WERI-Rb-1 (cell line): ENCODE data around the gene L3MBTL2.

Source experiments
- DNase-seq: peaks from one replicate; pipeline ENCODE4 v3.0.0-alpha.2; 2020
- H3K27ac ChIP-seq: fragments of 250-450 bp; sonication (Bioruptor Pico); 2 replicates; pipeline ENCODE4 v1.5.1; 2020; ENCODE audit warnings: mild to moderate bottlenecking, moderate library complexity
- H3K27me3 ChIP-seq: fragments of 250-450 bp; sonication (Bioruptor Pico); 2 replicates; pipeline ENCODE4 v1.5.1; 2021; ENCODE audit warnings: mild to moderate bottlenecking, low read depth, moderate library complexity; ENCODE audit not compliant: insufficient read depth, severe bottlenecking
- H3K36me3 ChIP-seq: fragments of 250-450 bp; sonication (Bioruptor Pico); 2 replicates; pipeline ENCODE4 v1.5.1; 2020; ENCODE audit warnings: mild to moderate bottlenecking, moderate library complexity
- H3K4me3 ChIP-seq: 2 replicates; pipeline ENCODE4 v1.5.1; 2011; ENCODE audit warnings: low read depth, mild to moderate bottlenecking, control low read depth, low read length
- H3K9me3 ChIP-seq: fragments of 250-450 bp; sonication (Bioruptor Pico); 2 replicates; pipeline ENCODE4 v1.5.1; 2021; ENCODE audit warnings: mild to moderate bottlenecking, moderate library complexity; ENCODE audit not compliant: severe bottlenecking
- CTCF ChIP-seq: IDR thresholded peaks from 2 replicates; pipeline ENCODE4 v1.5.1; 2011; ENCODE audit warnings: low read depth, mild to moderate bottlenecking, control low read depth, inconsistent platforms, low read length

L3MBTL2 gene

GRCh38 chr22:41245917-41246499, 40.9 kb downstream of the L3MBTL2 start:
- peak; percentile 51; the same call in 1 of the 2 replicates for TF ChIP-seq CTCF
- Histone ChIP-seq H3K36me3 (peaks cover 49% of the 10 kb centered on the region), H3K27me3 (no peaks in the 10 kb centered on the region)

GRCh38 chr22:41247703-41248102, 42.6 kb downstream of the L3MBTL2 start:
- Histone ChIP-seq H3K36me3 (peaks cover 65% of the 10 kb centered on the region), H3K4me3 (no peak overlapping the region), H3K27ac (no peak overlapping the region), H3K9me3 (no peaks in the 10 kb centered on the region), H3K27me3 (no peaks in the 10 kb centered on the region)
- DNase-seq = no peak
- no peak for TF ChIP-seq CTCF

More at GRCh38 chr22:41245917-41246499, 40.9 kb downstream of the L3MBTL2 start:
- peak; percentile 26 for DNase-seq
- H3K4me3 ChIP-seq = no peak overlapping the region
- H3K27ac ChIP-seq = no peak overlapping the region
- no peaks in the 10 kb centered on the region for H3K9me3 ChIP-seq

GRCh38 chr22:41248314-41248713, 43.2 kb downstream of the L3MBTL2 start:
- Histone ChIP-seq H3K9me3 (no peaks in the 10 kb centered on the region), H3K36me3 (peaks cover 71% of the 10 kb centered on the region), H3K27ac (no peak overlapping the region), H3K27me3 (no peaks in the 10 kb centered on the region), H3K4me3 (no peak overlapping the region)
- DNase-seq = no peak
- 0 out of 2 replicates have a peak, but pooled peaks have one; percentile 10 for TF ChIP-seq CTCF

- H3K27me3 ChIP-seq = no peaks in the 10 kb centered on the region
- no peak overlapping the region for H3K27ac ChIP-seq
- DNase-seq = no peak
- no peak overlapping the region for H3K4me3 ChIP-seq
- H3K9me3 ChIP-seq = no peaks in the 10 kb centered on the region
- peaks cover 76% of the 10 kb centered on the region for H3K36me3 ChIP-seq
- TF ChIP-seq CTCF = no peak
Measured at GRCh38 chr22:41248758-41249157, 43.6 kb downstream of the L3MBTL2 start.

- TF ChIP-seq CTCF = no peak
- H3K36me3 ChIP-seq = peaks cover 83% of the 10 kb centered on the region
Measured at GRCh38 chr22:41249442-41249841, 44.3 kb downstream of the L3MBTL2 start.

GRCh38 chr22:41250127-41250526, 45.0 kb downstream of the L3MBTL2 start:
- DNase-seq = no peak
- H3K4me3 ChIP-seq = no peak overlapping the region
- no peaks in the 10 kb centered on the region for H3K27me3 ChIP-seq
- no peak for TF ChIP-seq CTCF
- H3K36me3 ChIP-seq = peaks cover 89% of the 10 kb centered on the region
- no peak overlapping the region for H3K27ac ChIP-seq
- no peaks in the 10 kb centered on the region for H3K9me3 ChIP-seq

More at GRCh38 chr22:41249442-41249841, 44.3 kb downstream of the L3MBTL2 start:
- no peak for DNase-seq
- Histone ChIP-seq H3K27ac (no peak overlapping the region), H3K4me3 (no peak overlapping the region), H3K27me3 (no peaks in the 10 kb centered on the region), H3K9me3 (no peaks in the 10 kb centered on the region)
